GM19372 (cell line): Measurements from ENCODE around the gene RAB11FIP4.

Source experiments
- ATAC-seq: cut with Tn5 transposase; IDR thresholded peaks from one replicate; pipeline ENCODE4 v1.9.1; 2021; ENCODE audit warnings: mild to moderate bottlenecking, low read depth, moderate library complexity; ENCODE audit not compliant: unreplicated experiment

The RAB11FIP4 gene

DNA sequence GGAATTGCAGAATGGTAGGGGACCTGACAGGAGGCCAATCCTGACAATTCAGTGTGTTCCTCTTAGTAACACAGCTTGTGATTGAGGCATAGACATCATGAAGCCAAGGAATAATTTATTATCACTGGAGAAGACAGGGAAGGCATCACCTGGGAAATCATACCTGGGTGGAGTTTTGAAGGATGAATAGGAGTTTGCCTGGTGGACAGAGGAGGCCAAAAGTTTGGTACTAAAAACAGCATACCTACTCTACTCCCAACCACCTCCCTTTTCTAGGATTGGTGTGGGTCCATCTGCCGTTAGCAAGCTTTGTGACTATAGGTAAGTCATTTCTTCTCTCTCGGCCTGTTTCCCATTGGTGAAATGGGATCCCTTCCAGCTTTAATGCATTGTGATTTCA is 88.0 kb downstream of the RAB11FIP4 start:
- ATAC-seq = no peak

DNA sequence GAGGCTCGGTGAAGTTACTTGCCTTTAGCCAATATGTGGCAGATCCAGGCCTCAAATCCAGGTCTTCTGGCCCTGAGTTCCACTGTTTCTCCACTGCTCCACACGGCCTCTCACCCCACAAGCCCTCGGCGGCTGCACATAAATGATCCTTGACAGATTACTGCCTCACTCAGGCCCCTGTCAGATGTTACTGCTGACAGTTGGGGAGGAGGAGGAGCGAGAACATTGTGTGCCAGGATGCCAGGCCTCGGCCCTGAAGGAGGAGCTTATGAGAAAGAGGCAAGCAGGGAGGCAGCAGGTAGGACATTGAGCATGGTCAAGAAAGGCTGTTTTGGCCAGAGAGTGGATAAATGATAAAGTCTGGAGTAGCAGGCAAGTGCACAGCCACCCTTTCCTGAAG is 88.6 kb downstream of the RAB11FIP4 start:
- ATAC-seq = no peak

GRCh38 chr17:31480904-31481782 is 89.7 kb downstream of the RAB11FIP4 start:
- no peak for ATAC-seq

- no peak for ATAC-seq
Measured at GRCh38 chr17:31481783-31482081, 90.3 kb downstream of the RAB11FIP4 start.

DNA sequence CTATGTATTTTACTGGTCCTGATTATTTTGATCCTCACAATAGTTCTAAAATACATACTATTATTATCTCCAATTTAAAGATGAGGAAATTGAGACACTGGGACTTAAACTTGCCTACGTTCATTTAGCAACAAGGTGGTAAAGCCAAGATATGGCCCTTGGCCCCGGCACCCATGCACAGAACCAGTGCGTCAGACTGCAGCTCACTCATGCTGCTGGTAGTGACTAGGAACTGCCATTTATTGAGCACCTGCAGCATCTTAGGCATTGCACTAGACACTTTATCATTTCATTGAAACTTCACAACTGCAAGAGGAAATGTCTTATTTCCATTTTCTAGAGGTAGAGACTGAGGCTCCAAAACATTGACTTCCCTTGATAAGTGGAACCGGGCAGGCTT is 93.3 kb downstream of the RAB11FIP4 start:
- no peak for ATAC-seq

GRCh38 chr17:31486351-31487062 is 95.0 kb downstream of the RAB11FIP4 start:
- no peak for ATAC-seq

- no peak for ATAC-seq
Measured at GRCh38 chr17:31487063-31487647, 95.7 kb downstream of the RAB11FIP4 start.

DNA sequence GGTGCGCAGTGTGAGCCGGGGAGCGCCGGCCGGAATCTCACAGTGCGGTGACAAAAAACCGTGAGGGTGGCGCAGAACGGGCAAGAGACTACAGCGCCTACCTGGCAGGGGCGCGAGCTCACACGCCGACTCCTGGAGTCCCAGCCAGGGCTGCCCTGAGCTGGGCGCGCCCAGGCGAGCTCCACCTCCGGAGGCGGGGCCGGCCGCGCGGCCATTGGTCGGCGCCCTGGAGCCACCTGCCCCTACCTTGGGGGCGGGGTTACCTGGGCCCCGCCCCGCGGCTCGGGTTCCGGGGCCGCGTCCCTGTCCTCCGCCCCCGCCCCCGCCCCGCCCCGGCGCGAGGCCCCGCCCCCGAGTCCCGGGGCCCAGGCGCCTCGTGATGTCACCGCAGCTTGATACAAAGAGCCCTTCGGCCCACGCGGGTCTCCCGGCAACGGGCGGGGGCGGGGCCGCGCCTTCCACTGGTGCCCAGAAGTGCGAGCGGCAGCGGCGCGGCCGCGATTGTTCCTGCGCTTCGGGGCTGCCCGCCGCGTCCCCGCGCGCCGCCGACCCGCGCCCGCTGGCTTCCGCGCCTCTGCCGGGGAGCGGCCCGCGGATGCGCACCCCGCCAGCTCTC is 96.3 kb downstream of the RAB11FIP4 start:
- peak; percentile 86 for ATAC-seq

- ATAC-seq = peak; percentile 9
Measured at GRCh38 chr17:31488264-31488981, 96.9 kb downstream of the RAB11FIP4 start.

DNA sequence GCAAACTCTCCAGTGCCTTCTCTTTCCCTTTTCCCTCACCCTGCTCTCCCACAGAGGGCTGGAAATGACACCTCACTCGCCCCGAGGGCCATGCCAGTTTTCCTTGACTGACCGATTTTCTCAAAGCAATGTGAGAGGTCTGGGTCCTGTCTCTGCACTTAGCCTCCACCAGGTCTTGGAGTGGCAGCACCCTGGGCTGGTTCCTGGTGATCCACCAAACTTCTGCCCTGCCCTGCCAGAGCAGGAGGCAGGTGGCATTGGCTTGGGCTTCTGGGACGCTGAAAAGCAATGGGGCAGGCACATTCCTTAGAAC is 97.5 kb downstream of the RAB11FIP4 start:
- ATAC-seq = no peak

DNA sequence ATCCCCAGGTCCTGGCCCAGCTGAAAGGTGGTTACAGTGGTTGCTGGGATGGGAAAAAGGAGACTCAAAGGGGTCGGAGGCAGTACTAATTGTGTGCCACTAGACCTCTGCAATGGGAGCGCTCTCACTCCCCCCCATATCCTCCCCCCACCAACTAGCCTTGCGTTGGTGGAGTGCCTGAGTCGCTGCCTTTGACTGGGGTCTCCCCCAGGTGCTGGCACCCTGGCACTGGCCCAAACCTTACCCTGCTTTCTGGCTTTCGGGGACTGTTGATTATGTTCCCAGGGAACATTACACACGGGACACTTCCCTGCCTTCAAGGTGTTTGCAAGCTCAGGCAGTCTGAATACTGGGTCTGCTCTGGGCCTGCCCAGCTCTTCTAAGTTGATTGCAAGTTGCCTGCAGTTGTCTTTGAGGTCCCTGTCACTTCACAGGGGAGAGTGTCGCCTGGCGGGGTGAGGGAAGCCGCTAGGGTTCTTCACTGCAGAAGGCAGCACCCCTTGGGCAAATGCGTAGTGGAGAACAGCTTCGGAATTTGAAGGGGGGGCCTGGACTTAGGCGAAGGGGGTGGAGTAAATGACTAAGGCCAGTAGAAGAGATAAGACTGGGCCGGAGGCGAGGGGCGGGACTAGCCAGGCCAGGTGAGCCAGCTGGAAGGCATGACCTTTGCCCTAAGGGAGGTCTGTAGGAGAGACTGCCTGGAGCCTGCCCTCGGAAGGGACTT is 98.0 kb downstream of the RAB11FIP4 start:
- no peak for ATAC-seq

GRCh38 chr17:31490019-31490650 is 98.7 kb downstream of the RAB11FIP4 start:
- no peak for ATAC-seq

DNA sequence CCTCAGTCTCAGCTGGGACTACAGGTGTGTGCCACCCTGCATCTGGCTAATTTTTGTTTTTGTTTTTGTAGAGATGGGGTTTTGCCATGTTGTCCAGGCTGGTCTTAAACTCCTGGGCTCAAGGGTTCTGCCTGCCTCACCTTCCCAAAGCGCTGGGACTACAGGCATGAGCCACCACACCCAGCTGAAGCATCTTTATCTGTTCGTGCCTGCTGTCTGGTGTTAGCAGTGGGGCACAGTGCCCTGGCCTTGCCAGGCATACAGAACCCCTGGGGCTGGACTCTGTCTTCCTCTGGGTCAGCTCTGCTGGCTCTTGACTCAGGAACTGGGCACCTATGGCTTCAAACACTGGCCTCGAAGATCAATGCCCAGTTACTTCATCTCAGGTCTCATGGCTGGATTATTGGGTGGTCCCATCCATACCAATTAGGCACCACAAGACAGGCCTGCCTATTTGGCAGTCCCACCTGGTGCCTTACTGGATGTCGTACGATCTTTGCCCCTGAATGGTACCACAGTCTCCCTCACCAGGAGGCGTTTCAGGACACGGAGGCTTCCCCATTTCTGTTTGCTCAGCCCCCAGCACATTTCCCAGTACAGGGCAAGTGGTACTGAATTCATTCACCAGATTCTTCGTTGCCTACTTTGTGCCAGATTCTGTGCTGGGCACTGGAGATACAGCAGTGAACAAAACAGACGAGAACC is 99.3 kb downstream of the RAB11FIP4 start:
- ATAC-seq = no peak

DNA sequence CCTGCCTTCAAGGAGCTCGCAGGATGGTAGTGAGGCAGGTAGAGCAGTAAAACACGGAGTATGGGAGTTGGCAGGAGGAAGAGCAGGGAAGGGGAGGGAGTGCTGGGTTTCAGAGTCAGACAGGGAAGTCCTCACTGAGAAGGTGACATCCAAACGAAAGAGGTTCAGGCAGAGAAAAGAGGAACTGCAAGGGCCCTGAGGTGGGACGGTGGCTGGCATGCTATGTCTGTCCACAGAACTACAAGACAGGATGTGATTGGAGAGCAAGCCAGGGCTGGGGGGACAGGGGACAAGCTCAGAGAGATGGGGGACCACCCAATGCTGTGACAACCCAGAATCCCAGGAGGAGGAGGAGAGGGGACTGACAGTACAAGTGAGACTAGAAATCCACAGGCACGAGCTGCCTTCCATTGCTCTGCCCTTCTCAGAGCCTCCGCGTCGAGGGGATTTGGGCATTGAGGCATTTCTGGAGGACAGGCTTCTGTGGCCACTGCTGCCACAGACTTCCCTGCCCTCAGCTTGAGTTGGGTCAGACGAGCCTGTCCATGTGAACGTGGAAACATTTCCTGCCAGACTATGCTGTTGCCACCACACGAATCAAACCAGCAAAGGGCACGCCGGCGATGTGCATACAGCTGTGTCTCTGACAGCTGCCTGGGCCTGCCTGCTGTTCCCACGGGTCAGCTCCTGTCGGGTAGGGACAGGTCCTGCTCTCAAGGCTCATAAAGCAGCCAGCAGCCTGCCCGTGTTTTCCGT is 100.1 kb downstream of the RAB11FIP4 start:
- ATAC-seq = no peak

GRCh38 chr17:31492206-31492605 is 100.7 kb downstream of the RAB11FIP4 start:
- no peak for ATAC-seq

- ATAC-seq = no peak
Measured at GRCh38 chr17:31492880-31493655, 101.6 kb downstream of the RAB11FIP4 start.

- ATAC-seq = no peak
Measured at GRCh38 chr17:31493656-31494155, 102.2 kb downstream of the RAB11FIP4 start.
